Measurements from ENCODE around the gene DUSP15. TPM values are rescaled to one million over a fixed set of nuclear protein-coding genes. Genes with fewer than 3 reads are reported as not detected.

The DUSP15 gene
- total RNA-seq, 1 donor from 2014 or later = 13.0 TPM

- no peak for DNase-seq (ENCODE audit: low spot score in 2 of 2)
- Histone ChIP-seq H3K36me3 (no peaks in the 10 kb centered on the region), H3K27me3 (no peaks in the 10 kb centered on the region), H3K27ac (peak overlapping the region; percentile 88 to 91), H3K4me3 (no peak overlapping the region), H3K9me3 (no peaks in the 10 kb centered on the region), H3K4me1 (peaks cover 36 to 84% of the 10 kb centered on the region in 2 donors)
- intact Hi-C loops (cut with DNase I) = loop anchor here (5.0 kb wide), 1 partner anchor 249 kb away; no protein-coding TSS in a partner anchor
- TF ChIP-seq, protein P1, sequence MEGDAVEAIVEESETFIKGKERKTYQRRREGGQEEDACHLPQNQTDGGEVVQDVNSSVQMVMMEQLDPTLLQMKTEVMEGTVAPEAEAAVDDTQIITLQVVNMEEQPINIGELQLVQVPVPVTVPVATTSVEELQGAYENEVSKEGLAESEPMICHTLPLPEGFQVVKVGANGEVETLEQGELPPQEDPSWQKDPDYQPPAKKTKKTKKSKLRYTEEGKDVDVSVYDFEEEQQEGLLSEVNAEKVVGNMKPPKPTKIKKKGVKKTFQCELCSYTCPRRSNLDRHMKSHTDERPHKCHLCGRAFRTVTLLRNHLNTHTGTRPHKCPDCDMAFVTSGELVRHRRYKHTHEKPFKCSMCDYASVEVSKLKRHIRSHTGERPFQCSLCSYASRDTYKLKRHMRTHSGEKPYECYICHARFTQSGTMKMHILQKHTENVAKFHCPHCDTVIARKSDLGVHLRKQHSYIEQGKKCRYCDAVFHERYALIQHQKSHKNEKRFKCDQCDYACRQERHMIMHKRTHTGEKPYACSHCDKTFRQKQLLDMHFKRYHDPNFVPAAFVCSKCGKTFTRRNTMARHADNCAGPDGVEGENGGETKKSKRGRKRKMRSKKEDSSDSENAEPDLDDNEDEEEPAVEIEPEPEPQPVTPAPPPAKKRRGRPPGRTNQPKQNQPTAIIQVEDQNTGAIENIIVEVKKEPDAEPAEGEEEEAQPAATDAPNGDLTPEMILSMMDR (IDR thresholded peaks at IDR 0.05) = no peak
These were observed 59.1 kb downstream of the DUSP15 start for GRCh38 chr20:31811198-31811597.

Other genes starting within 250 kb of the DUSP15 start
- gene COX4I2, start 232.6 kb downstream of the DUSP15 start, total RNA-seq = 61.4 TPM
- 200 TPM for gene BCL2L1, start 147.7 kb downstream of the DUSP15 start, total RNA-seq
- gene TPX2, start 131.2 kb downstream of the DUSP15 start, total RNA-seq = not detected
- not detected for gene MYLK2, start 51.2 kb downstream of the DUSP15 start, total RNA-seq
- gene FOXS1, start 24.9 kb downstream of the DUSP15 start, total RNA-seq = 21.8 TPM
- not detected for gene TTLL9, start 107 bp upstream of the DUSP15 start, total RNA-seq
- gene PDRG1, start 81.5 kb upstream of the DUSP15 start, total RNA-seq = 1.7 TPM
- gene XKR7, start 97.6 kb upstream of the DUSP15 start, total RNA-seq = not detected
- gene CCM2L, start 139.9 kb upstream of the DUSP15 start, total RNA-seq = 38.6 TPM
- 16.8 TPM for gene HCK, start 181.7 kb upstream of the DUSP15 start, total RNA-seq
- gene TM9SF4, start 239.2 kb upstream of the DUSP15 start, total RNA-seq = 29.2 TPM

Data from ascending aorta (tissue), 2 donors.